GM12874 (cell line): ENCODE measurements around the gene SYNPO2.

Source experiments
- TF ChIP-seq, protein P1 (sequence below): IDR thresholded peaks from 2 replicates; pipeline ENCODE4 v1.5.1; 2011; ENCODE audit warnings: low read depth, mild to moderate bottlenecking, control low read depth, low read length, moderate library complexity; ENCODE audit not compliant: insufficient read depth

The SYNPO2 gene

DNA sequence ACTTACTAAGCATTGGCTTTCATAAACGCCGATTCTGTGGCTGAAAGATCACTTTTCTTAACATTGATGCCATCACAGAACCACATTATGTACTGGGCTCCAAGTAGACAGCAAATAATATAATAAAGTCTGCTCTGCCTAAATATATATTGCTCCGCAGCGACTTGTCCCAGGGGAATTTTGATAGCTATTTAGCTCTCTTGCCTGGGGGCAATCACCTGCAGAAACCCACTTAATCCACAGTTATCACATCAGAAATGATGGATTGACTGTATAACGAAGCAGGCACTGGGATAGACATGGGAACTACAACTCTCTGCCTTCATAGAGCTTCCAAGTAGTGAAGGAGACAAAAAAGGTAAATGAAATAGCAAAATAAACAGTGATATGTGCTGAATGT lies 199.0 kb downstream of the SYNPO2 start:
- TF ChIP-seq, protein P1, sequence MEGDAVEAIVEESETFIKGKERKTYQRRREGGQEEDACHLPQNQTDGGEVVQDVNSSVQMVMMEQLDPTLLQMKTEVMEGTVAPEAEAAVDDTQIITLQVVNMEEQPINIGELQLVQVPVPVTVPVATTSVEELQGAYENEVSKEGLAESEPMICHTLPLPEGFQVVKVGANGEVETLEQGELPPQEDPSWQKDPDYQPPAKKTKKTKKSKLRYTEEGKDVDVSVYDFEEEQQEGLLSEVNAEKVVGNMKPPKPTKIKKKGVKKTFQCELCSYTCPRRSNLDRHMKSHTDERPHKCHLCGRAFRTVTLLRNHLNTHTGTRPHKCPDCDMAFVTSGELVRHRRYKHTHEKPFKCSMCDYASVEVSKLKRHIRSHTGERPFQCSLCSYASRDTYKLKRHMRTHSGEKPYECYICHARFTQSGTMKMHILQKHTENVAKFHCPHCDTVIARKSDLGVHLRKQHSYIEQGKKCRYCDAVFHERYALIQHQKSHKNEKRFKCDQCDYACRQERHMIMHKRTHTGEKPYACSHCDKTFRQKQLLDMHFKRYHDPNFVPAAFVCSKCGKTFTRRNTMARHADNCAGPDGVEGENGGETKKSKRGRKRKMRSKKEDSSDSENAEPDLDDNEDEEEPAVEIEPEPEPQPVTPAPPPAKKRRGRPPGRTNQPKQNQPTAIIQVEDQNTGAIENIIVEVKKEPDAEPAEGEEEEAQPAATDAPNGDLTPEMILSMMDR, result no peak

DNA sequence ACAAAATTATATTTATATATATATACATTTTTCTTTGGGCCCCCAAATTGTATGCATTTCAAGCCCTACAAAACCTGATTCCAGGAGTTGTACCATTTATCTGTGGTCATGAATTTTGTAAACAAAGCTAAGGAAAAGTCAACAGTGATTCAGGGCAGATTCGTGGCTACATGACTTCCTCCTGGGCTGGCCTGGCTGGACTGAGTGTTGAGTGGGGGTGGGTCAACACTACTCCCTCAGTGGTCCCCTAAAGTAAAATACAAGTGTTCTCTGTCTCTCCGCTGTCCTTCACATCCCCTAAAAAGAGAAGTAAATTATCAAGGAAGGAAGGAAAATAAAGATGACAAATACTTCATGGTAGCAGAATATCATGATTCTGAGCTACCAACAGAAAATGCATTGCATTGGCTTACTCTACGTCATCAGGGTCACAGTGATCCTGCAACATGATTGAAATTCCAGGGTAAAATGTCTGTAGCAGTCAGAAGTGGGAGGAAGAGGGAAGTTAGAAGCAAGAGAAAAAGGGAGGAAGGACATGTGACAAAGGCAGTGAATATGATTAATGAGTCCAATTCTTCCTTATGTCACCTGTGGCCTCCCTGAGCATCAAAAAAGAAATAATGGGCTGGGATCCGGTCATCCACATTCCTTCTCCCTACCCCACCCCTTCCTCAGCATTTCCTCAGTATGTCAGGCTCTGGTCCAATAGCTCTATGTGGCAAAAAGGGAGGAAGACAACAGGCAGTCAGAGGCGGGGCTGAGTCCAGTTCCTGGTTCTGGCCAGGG lies 204.6 kb downstream of the SYNPO2 start:
- TF ChIP-seq, protein P1, result no peak

DNA sequence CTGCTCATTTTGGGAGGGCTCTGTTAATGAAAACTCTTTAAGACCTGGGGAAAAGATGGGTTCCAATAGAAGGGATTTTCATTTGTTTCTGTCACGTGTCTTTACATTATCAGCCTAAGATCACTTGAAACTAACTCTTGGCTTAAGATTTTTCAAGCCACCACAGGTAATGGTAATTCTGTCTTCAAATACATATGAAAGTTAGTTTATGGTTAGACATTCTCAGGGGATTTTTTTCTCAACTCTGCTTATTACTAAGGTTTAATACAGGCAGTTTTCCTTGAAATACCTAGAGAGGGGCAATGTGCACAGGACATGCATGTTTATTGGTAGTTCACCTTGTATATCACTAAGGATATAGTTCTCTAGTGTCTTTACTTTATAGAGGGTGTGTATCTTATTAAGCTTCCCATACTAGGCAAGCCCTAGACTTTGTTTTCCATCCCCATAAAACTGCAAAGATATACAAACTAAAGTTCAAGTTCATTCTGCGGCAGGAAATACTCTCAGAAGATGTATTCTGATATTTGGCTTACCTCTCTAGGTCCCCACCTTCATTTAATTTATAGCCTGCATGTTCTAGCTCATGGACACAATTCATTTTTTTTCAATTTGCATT lies 208.7 kb downstream of the SYNPO2 start:
- TF ChIP-seq, protein P1, result no peak

DNA sequence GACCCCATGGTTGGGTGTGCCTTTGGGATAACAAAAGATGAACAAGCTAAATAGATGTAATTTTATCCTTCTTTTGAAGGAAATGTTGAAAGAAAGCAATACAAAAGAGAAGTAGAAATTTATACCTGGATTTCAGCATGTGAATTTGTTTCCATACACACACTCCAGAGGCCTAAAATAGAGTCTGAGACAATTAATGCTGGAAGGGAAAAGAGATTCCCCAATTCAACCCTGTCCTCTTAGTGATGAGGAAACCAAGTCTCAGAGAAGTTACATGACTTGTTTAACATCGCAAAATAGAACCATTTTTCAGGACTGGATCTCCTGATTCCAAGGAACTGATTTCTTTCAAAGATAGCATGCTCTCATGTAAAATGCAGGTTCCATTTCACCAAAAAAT lies 209.7 kb downstream of the SYNPO2 start:
- TF ChIP-seq, protein P1, result no peak

DNA sequence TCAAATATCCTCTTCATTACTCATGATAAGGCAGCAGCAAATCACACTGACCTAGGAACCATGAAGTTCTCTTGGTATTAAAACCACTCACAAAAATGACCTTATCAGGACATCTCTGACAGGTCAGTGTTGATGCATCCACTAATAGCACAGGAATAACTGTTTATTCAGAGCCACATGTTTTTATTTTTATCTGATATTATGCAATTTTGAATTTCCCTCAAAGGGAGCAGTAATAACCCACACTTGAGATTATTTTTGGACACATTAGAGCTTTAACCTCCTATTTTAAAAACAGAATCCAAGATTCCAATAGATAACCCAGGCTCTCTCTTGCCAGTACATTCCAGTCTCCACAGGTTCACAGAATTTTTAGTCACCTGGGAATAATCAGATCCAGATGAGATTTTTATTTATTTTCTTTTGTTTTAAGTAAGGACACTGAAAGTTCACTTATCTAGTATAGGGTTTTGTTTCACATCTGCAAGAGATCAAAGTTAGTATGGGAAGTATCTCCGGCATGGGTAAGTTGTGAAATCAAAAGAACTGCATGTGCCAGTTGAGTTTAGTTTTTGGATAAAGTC lies 210.7 kb downstream of the SYNPO2 start:
- TF ChIP-seq, protein P1, result no peak

DNA sequence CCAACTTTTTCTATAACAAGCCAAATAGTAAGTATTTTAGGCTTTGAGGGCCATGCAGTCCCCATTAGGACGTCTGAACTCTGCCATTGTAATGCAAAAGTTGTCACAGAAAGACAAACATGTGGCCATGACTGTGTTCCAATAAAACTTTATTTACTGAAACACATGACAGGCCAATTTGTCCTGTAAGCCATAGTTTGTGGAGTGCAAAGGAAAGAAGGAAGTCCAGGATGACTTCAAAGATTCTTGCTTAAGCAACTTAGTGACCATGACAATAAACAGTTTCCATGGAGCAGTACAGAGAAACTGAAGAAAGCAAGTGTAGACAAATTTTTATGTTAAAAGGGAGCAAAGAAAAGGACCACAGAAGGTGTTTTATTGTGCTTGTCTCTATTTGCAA lies 212.0 kb downstream of the SYNPO2 start:
- TF ChIP-seq, protein P1, result no peak

DNA sequence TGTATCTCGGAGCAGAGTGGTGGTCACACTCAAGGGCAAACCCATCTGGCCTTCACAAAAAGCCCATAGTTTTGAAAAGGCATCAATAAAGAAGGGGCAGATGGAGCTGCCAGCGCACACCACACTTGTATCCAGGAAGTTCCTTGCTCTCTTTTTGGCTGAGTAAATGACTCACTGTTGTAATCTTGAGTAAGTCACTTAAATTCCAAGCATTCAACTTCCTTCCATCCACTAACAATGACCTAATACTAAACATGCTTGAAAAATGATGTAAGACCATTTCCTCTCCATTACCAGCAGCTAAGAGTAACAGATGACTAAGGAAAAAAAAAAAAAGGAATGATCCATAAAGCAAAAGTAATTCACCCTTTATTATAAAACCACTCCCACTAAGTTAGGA lies 214.6 kb downstream of the SYNPO2 start:
- TF ChIP-seq, protein P1, result no peak
